ENCODE measurements around the gene STIL.

STIL gene

GRCh38 chr1:47223921-47224675 is 89.8 kb downstream of the STIL start:
- Histone ChIP-seq H3K4me2 (ENCODE audit: low read length, poor library complexity, severe bottlenecking) (no peak overlapping the region), H3K27ac (ENCODE audit: low read length, poor library complexity, severe bottlenecking) (no peak overlapping the region), H3K9me3 (ENCODE audit: control insufficient read depth, low read length) (peaks cover 6% of the 10 kb centered on the region), H3K9ac (ENCODE audit: low read length) (no peak overlapping the region), H4K91ac (ENCODE audit: low read length) (no peak overlapping the region), H3K36me3 (ENCODE audit: control insufficient read depth in 1 of 2, insufficient read depth in 2 of 2, low read depth in 1 of 2, low read length in 2 of 2) (no peaks in the 10 kb centered on the region), H2AFZ (ENCODE audit: low read depth, low read length) (no peak overlapping the region), H3K4me1 (ENCODE audit: control insufficient read depth, insufficient read depth, low read depth, low read length) (peaks cover 20% of the 10 kb centered on the region), H2BK12ac (ENCODE audit: low read length in 2 of 2) (no peak overlapping the region), H4K8ac (ENCODE audit: low read length) (no peak overlapping the region), H2AK5ac (ENCODE audit: low read length, severe bottlenecking) (no peak overlapping the region), H2BK15ac (ENCODE audit: low read depth, poor library complexity, severe bottlenecking) (no peak overlapping the region), H2BK120ac (ENCODE audit: low read depth, low read length) (no peak overlapping the region), H3K4me3 (ENCODE audit: insufficient read depth in 1 of 2, low read depth in 1 of 2, low read length in 2 of 2) (no peak overlapping the region), H2BK5ac (ENCODE audit: low read depth, low read length, poor library complexity, severe bottlenecking) (no peak overlapping the region), H3K4ac (ENCODE audit: low read depth in 1 of 2, low read length in 2 of 2) (no peak overlapping the region), H3K27me3 (ENCODE audit: control insufficient read depth in 1 of 2, insufficient read depth in 1 of 2, low read length in 2 of 2) (peaks cover 89 to 93% of the 10 kb centered on the region in 2 experiments), H3K79me1 (replicated peaks; ENCODE audit: low read length, poor library complexity, severe bottlenecking) (no peaks in the 10 kb centered on the region), H3K23ac (ENCODE audit: low read length in 2 of 2) (no peak overlapping the region), H3K18ac (ENCODE audit: low read depth in 1 of 2, low read length in 2 of 2) (no peak overlapping the region), H3K14ac (ENCODE audit: low read length in 2 of 2) (no peak overlapping the region)
- DNase-seq, result no peak
- 28% methylated on average over 7 of the region's 9 CpGs for WGBS

GRCh38 chr1:47223174-47223920 is 90.6 kb downstream of the STIL start:
- Histone ChIP-seq H3K4me3 (ENCODE audit: insufficient read depth in 1 of 2, low read depth in 1 of 2, low read length in 2 of 2) (no peak overlapping the region), H3K9me3 (ENCODE audit: control insufficient read depth, low read length) (peaks cover 6% of the 10 kb centered on the region), H2BK5ac (ENCODE audit: low read depth, low read length, poor library complexity, severe bottlenecking) (no peak overlapping the region), H3K4me2 (ENCODE audit: low read length, poor library complexity, severe bottlenecking) (no peak overlapping the region), H2AFZ (ENCODE audit: low read depth, low read length) (no peak overlapping the region), H3K27me3 (ENCODE audit: control insufficient read depth in 1 of 2, insufficient read depth in 1 of 2, low read length in 2 of 2) (peaks cover 89 to 93% of the 10 kb centered on the region in 2 experiments), H3K36me3 (ENCODE audit: control insufficient read depth in 1 of 2, insufficient read depth in 2 of 2, low read depth in 1 of 2, low read length in 2 of 2) (no peaks in the 10 kb centered on the region), H3K9ac (ENCODE audit: low read length) (no peak overlapping the region), H3K27ac (ENCODE audit: low read length, poor library complexity, severe bottlenecking) (no peak overlapping the region), H3K14ac (ENCODE audit: low read length in 2 of 2) (no peak overlapping the region), H4K91ac (ENCODE audit: low read length) (no peak overlapping the region), H3K79me1 (replicated peaks; ENCODE audit: low read length, poor library complexity, severe bottlenecking) (no peaks in the 10 kb centered on the region), H3K4ac (ENCODE audit: low read depth in 1 of 2, low read length in 2 of 2) (no peak overlapping the region), H2BK15ac (ENCODE audit: low read depth, poor library complexity, severe bottlenecking) (no peak overlapping the region), H3K18ac (ENCODE audit: low read depth in 1 of 2, low read length in 2 of 2) (no peak overlapping the region), H3K23ac (ENCODE audit: low read length in 2 of 2) (no peak overlapping the region), H2BK120ac (ENCODE audit: low read depth, low read length) (no peak overlapping the region), H3K4me1 (ENCODE audit: control insufficient read depth, insufficient read depth, low read depth, low read length) (peaks cover 20% of the 10 kb centered on the region), H4K8ac (ENCODE audit: low read length) (no peak overlapping the region), H2AK5ac (ENCODE audit: low read length, severe bottlenecking) (no peak overlapping the region), H2BK12ac (ENCODE audit: low read length in 2 of 2) (no peak overlapping the region)
- no peak for DNase-seq
- 46% methylated on average over 10 of the region's 10 CpGs for WGBS

GRCh38 chr1:47222476-47222875 is 91.5 kb downstream of the STIL start:
- Histone ChIP-seq H3K4me1 (ENCODE audit: control insufficient read depth, insufficient read depth, low read depth, low read length) (peaks cover 20% of the 10 kb centered on the region), H2BK120ac (ENCODE audit: low read depth, low read length) (no peak overlapping the region), H2AFZ (ENCODE audit: low read depth, low read length) (no peak overlapping the region), H3K4me2 (ENCODE audit: low read length, poor library complexity, severe bottlenecking) (no peak overlapping the region), H3K9me3 (ENCODE audit: control insufficient read depth, low read length) (peaks cover 6% of the 10 kb centered on the region), H3K23ac (ENCODE audit: low read length in 2 of 2) (no peak overlapping the region), H3K9ac (ENCODE audit: low read length) (no peak overlapping the region), H3K4me3 (ENCODE audit: insufficient read depth in 1 of 2, low read depth in 1 of 2, low read length in 2 of 2) (no peak overlapping the region), H3K36me3 (ENCODE audit: control insufficient read depth in 1 of 2, insufficient read depth in 2 of 2, low read depth in 1 of 2, low read length in 2 of 2) (no peaks in the 10 kb centered on the region), H3K27ac (ENCODE audit: low read length, poor library complexity, severe bottlenecking) (no peak overlapping the region), H4K8ac (ENCODE audit: low read length) (no peak overlapping the region), H2BK5ac (ENCODE audit: low read depth, low read length, poor library complexity, severe bottlenecking) (no peak overlapping the region), H2BK12ac (ENCODE audit: low read length in 2 of 2) (no peak overlapping the region), H3K27me3 (ENCODE audit: control insufficient read depth in 1 of 2, insufficient read depth in 1 of 2, low read length in 2 of 2) (peaks cover 88 to 93% of the 10 kb centered on the region in 2 experiments), H3K18ac (ENCODE audit: low read depth in 1 of 2, low read length in 2 of 2) (no peak overlapping the region), H3K4ac (ENCODE audit: low read depth in 1 of 2, low read length in 2 of 2) (no peak overlapping the region), H3K14ac (ENCODE audit: low read length in 2 of 2) (no peak overlapping the region), H2BK15ac (ENCODE audit: low read depth, poor library complexity, severe bottlenecking) (no peak overlapping the region), H4K91ac (ENCODE audit: low read length) (no peak overlapping the region), H2AK5ac (ENCODE audit: low read length, severe bottlenecking) (no peak overlapping the region), H3K79me1 (replicated peaks; ENCODE audit: low read length, poor library complexity, severe bottlenecking) (no peaks in the 10 kb centered on the region)
- no peak for DNase-seq
- 62% methylated on average over 3 of the region's 3 CpGs for WGBS

- Histone ChIP-seq H3K18ac (ENCODE audit: low read depth in 1 of 2, low read length in 2 of 2) (no peak overlapping the region), H2BK15ac (ENCODE audit: low read depth, poor library complexity, severe bottlenecking) (no peak overlapping the region), H3K23ac (ENCODE audit: low read length in 2 of 2) (no peak overlapping the region), H3K4me2 (ENCODE audit: low read length, poor library complexity, severe bottlenecking) (no peak overlapping the region), H3K4ac (ENCODE audit: low read depth in 1 of 2, low read length in 2 of 2) (no peak overlapping the region), H3K27me3 (ENCODE audit: control insufficient read depth in 1 of 2, insufficient read depth in 1 of 2, low read length in 2 of 2) (peaks cover 64 to 71% of the 10 kb centered on the region in 2 experiments), H2BK5ac (ENCODE audit: low read depth, low read length, poor library complexity, severe bottlenecking) (no peak overlapping the region), H4K8ac (ENCODE audit: low read length) (no peak overlapping the region), H3K9ac (ENCODE audit: low read length) (no peak overlapping the region), H3K36me3 (ENCODE audit: control insufficient read depth in 1 of 2, insufficient read depth in 2 of 2, low read depth in 1 of 2, low read length in 2 of 2) (no peaks in the 10 kb centered on the region), H3K4me3 (ENCODE audit: insufficient read depth in 1 of 2, low read depth in 1 of 2, low read length in 2 of 2) (no peak overlapping the region), H2BK120ac (ENCODE audit: low read depth, low read length) (no peak overlapping the region), H3K4me1 (ENCODE audit: control insufficient read depth, insufficient read depth, low read depth, low read length) (peaks cover 4% of the 10 kb centered on the region), H4K91ac (ENCODE audit: low read length) (no peak overlapping the region), H3K14ac (ENCODE audit: low read length in 2 of 2) (no peak overlapping the region), H2AFZ (ENCODE audit: low read depth, low read length) (no peak overlapping the region), H3K79me1 (replicated peaks; ENCODE audit: low read length, poor library complexity, severe bottlenecking) (no peaks in the 10 kb centered on the region), H3K27ac (ENCODE audit: low read length, poor library complexity, severe bottlenecking) (no peak overlapping the region), H2BK12ac (ENCODE audit: low read length in 2 of 2) (no peak overlapping the region), H3K9me3 (ENCODE audit: control insufficient read depth, low read length) (peaks cover 6% of the 10 kb centered on the region), H2AK5ac (ENCODE audit: low read length, severe bottlenecking) (no peak overlapping the region)
- 90% methylated on average over 22 of the region's 29 CpGs for WGBS
- no peak for DNase-seq
Observed at GRCh38 chr1:47219590-47220220, 94.2 kb downstream of the STIL start.
